Neural crest cell (in vitro differentiated cells): ENCODE measurements around the gene OSBPL8. TPM values are rescaled to one million over a fixed set of nuclear protein-coding genes. Genes with fewer than 3 reads are reported as not detected.

Experiments
- DNase-seq: peaks from one replicate; pipeline ENCODE4 v3.0.0; 2021; ENCODE audit warnings: low read depth, mixed read lengths, low spot score
- H3K27ac Mint-ChIP-seq: one replicate; pipeline ENCODE4 v1.8.0; 2021; ENCODE audit warnings: mild to moderate bottlenecking, mixed read lengths; ENCODE audit not compliant: unreplicated experiment
- H3K27me3 Mint-ChIP-seq: 2 replicates; pipeline ENCODE4 v1.8.0; 2021; ENCODE audit warnings: low read depth, mild to moderate bottlenecking, mixed read lengths
- H3K36me3 Mint-ChIP-seq: 2 replicates; pipeline ENCODE4 v1.8.0; 2021; ENCODE audit warnings: low read depth, mild to moderate bottlenecking, mixed read lengths
- H3K4me1 Mint-ChIP-seq: 2 replicates; pipeline ENCODE4 v1.8.0; 2021; ENCODE audit warnings: mixed read lengths
- H3K4me3 Mint-ChIP-seq: one replicate; pipeline ENCODE4 v1.8.0; 2021; ENCODE audit warnings: mild to moderate bottlenecking, mixed read lengths
- H3K9me3 Mint-ChIP-seq: 2 replicates; pipeline ENCODE4 v1.8.0; 2021; ENCODE audit warnings: mixed read lengths
- CTCF ChIP-seq: fragments of 200-600 bp; sonication (generic); conservative IDR thresholded peaks from 2 replicates; pipeline ENCODE4 v1.5.0; 2021; ENCODE audit warnings: antibody characterized with exemption, mild to moderate bottlenecking
- total RNA-seq: library from RNA; stranded (reverse); gene quantifications from 2 replicates; pipeline ENCODE4 v1.2.1, GENCODE V29; 2021

Gene OSBPL8
- total RNA-seq, 1 donor from 2014 or later: 75.8 TPM

DNA sequence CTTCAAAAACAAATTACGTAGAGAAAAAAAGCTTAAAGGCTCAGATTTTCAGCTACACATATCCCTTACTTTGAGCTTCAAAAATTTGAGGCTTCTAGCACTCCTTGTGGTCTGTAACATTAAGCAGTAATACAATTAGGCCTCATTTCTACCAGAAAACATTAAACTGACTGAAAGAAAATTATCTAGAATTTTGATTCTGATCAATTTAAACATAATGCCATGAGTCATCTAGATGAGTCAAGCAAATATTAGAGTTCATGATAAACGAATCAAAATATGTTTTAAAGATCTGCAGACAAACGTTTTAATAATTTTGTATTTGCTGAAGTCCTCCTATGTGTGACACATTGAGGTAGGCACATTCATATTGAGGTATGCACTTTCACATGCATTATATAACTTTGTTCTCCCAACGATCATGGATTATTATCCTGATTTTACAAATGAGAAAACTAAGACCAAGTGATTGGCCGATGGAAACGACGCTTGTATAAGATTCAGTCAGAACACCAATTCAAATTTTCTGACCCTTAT lies 4.3 kb downstream of the OSBPL8 start:
- no peak for TF ChIP-seq CTCF
- Mint-ChIP-seq H3K27me3 (no peaks in the 10 kb centered on the region), H3K4me1 (peaks cover 35% of the 10 kb centered on the region), H3K27ac (no peak overlapping the region), H3K9me3 (no peaks in the 10 kb centered on the region), H3K36me3 (no peaks in the 10 kb centered on the region), H3K4me3 (no peak overlapping the region)
- DNase-seq: no peak

DNA sequence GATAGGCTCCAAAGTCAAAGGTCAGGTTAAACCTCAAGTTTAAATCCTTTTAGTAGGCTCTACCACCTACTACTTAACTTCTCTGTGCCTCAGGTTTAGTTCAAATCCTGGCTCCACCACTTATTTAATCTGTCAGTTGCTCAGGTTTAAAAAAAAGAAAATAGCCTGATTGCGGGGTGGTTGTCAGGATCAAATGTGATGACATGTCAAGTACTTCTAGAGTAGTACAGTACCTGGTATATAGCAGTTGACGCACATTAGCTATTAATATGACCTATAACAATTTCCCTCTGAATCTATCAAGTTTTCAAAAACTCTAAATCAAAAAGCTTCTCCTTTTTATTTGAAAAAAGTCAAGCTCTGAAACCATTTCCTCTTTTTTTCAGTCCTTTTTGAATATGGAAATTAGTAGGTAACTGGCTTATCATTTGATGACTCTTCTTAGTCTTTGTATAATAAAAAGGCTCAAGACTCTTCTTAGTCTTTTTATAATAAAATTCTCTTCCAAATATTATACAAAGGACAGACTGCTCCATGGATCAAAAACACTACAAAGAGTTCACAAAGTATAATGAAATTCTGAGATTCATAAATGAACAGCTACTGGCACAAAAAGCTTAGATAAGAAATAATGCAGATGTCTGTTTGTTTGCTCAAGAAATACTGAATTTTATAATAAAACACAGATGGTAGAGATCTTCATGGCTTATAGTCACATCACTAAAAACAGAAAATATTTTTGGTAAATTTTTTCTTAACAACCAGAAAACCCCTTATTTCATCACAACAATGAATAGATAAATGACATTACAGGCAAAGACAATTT lies 5.0 kb downstream of the OSBPL8 start:
- peak overlapping the region; percentile 20 for H3K4me3 Mint-ChIP-seq
- no peaks in the 10 kb centered on the region for H3K27me3 Mint-ChIP-seq
- peaks cover 33% of the 10 kb centered on the region for H3K4me1 Mint-ChIP-seq
- no peak for TF ChIP-seq CTCF
- no peaks in the 10 kb centered on the region for H3K36me3 Mint-ChIP-seq
- H3K27ac Mint-ChIP-seq: no peak overlapping the region
- H3K9me3 Mint-ChIP-seq: no peaks in the 10 kb centered on the region
- no peak for DNase-seq

- no peak for TF ChIP-seq CTCF
- H3K4me3 Mint-ChIP-seq: no peak overlapping the region
- H3K27ac Mint-ChIP-seq: no peak overlapping the region
- peaks cover 41% of the 10 kb centered on the region for H3K4me1 Mint-ChIP-seq
- H3K36me3 Mint-ChIP-seq: no peaks in the 10 kb centered on the region
- no peaks in the 10 kb centered on the region for H3K9me3 Mint-ChIP-seq
- DNase-seq: no peak
- H3K27me3 Mint-ChIP-seq: no peaks in the 10 kb centered on the region
Observed at GRCh38 chr12:76552343-76552938, 7.1 kb downstream of the OSBPL8 start.

DNA sequence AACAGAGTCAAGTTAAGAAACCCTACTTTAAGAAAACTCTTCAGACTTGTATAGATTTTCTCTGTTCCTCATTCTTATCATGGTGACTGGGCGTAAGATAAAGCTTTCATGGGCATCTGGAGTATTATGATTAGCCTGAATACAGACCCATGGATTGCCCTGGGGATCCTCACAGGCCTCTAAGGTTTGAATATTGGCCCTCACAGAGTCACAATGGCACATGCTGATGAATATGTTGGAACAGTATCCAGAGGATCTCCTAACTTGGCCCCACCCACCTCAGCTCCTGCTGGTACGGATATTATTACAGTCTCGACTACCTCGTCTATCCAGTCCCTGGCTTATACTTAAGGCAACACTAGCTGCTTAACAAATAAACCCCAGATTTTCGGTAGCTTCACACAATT lies 8.1 kb downstream of the OSBPL8 start:
- Mint-ChIP-seq H3K27ac (no peak overlapping the region), H3K4me3 (no peak overlapping the region), H3K36me3 (no peaks in the 10 kb centered on the region), H3K27me3 (no peaks in the 10 kb centered on the region), H3K4me1 (peaks cover 49% of the 10 kb centered on the region), H3K9me3 (no peaks in the 10 kb centered on the region)
- no peak for TF ChIP-seq CTCF
- DNase-seq: no peak

- peaks cover 39% of the 10 kb centered on the region for H3K4me1 Mint-ChIP-seq
Observed at GRCh38 chr12:76549131-76549530, 10.4 kb downstream of the OSBPL8 start.

More at GRCh38 chr12:76549131-76549530, 10.4 kb downstream of the OSBPL8 start:
- H3K36me3 Mint-ChIP-seq: no peaks in the 10 kb centered on the region
- no peaks in the 10 kb centered on the region for H3K9me3 Mint-ChIP-seq
- no peaks in the 10 kb centered on the region for H3K27me3 Mint-ChIP-seq
- TF ChIP-seq CTCF: no peak
- H3K27ac Mint-ChIP-seq: peak overlapping the region; percentile 0
- no peak for DNase-seq
- H3K4me3 Mint-ChIP-seq: no peak overlapping the region
